K562 (cell line): Measurements from ENCODE around the gene SERPIND1. TPM values are rescaled to one million over a fixed set of nuclear protein-coding genes. Genes with fewer than 3 reads are reported as not detected.

Source experiments
- CBFA2T3 ChIP-seq: fragments of 450-650 bp; IDR thresholded peaks from 2 replicates; pipeline ENCODE4 v1.6.1; 2017
- CLOCK ChIP-seq: fragments of 250-450 bp; sonication (Bioruptor Pico); IDR thresholded peaks from 2 replicates; pipeline ENCODE4 v1.4.0; 2020; ENCODE audit warnings: mild to moderate bottlenecking, moderate library complexity, borderline replicate concordance
- FOSL1 ChIP-seq: fragments of 200-800 bp; sonication (Bioruptor generic); conservative IDR thresholded peaks from 2 replicates; pipeline ENCODE4 v1.6.1; 2016; ENCODE audit warnings: missing genetic modification characterization, missing compliant biosample characterization
- FOXM1 ChIP-seq, 2 experiments: fragments of 450-650 bp in 1 of 2; sonication (generic) in 1 of 2; formaldehyde crosslinking in 1 of 2; IDR thresholded peaks; 2 replicates each; pipeline versions ENCODE4 v1.6.1 to v1.9.0; 2017 to 2022; ENCODE audit warnings: low read depth in 2 of 2, mild to moderate bottlenecking in 2 of 2, missing genetic modification reagents in 1 of 2, moderate library complexity in 1 of 2
- KLF16 ChIP-seq: IDR thresholded peaks from 2 replicates; pipeline ENCODE4 v1.6.1; 2016; ENCODE audit warnings: antibody characterized with exemption
- PREB ChIP-seq: sonication (generic); formaldehyde crosslinking; IDR thresholded peaks from 2 replicates; pipeline ENCODE4 v1.8.1; 2023; ENCODE audit warnings: mild to moderate bottlenecking, missing genetic modification reagents
- SMC3 ChIP-seq: conservative IDR thresholded peaks from 2 replicates; pipeline ENCODE4 v1.6.1; 2011; ENCODE audit warnings: low read depth, low read length, improper control_type of control experiment; ENCODE audit not compliant: insufficient read depth
- ZSCAN32 ChIP-seq: fragments of 450-650 bp; formaldehyde crosslinking; IDR thresholded peaks from 2 replicates; pipeline ENCODE4 v1.4.0; 2020; ENCODE audit warnings: mild to moderate bottlenecking, moderate library complexity
- polyA plus RNA-seq, 8 experiments: library from polyadenylated mRNA; depleted of rRNA in 4 of 8; stranded (reverse) in 5 of 8; unstranded in 3 of 8; fragments of >200 nt; fragmentation: Nextera tagmentation in 2 of 8; fragmentation: Illumina TruSeq in 1 of 8; extraction: Ambion mirVana in 2 of 8; extraction: Trizol in 1 of 8; gene quantifications; 2 replicates each; pipeline versions ENCODE4 v1.2.1 to v1.2.3, GENCODE V29; 2011 to 2014; ENCODE audit warnings: inconsistent platforms in 1 of 8, missing spikeins in 1 of 8
- total RNA-seq, 7 experiments: library from RNA; depleted of rRNA in 6 of 7; stranded (reverse); fragments of >200 nt in 6 of 7; fragmentation: Illumina TruSeq in 2 of 7; extraction: Trizol in 2 of 7; gene quantifications; 2 replicates each; pipeline versions ENCODE4 v1.2.1 to v1.2.3, GENCODE V29; 2011 to 2021; ENCODE audit warnings: low replicate concordance in 1 of 7
- TF ChIP-seq, protein P1 (sequence below), 2 experiments: fragments of 450-650 bp; formaldehyde crosslinking in 1 of 2; IDR thresholded peaks; 2 replicates each; pipeline versions ENCODE4 v1.4.0 to v1.6.1; 2014 to 2020; ENCODE audit warnings: mild to moderate bottlenecking in 2 of 2, borderline replicate concordance in 1 of 2, low read depth in 1 of 2

SERPIND1 gene
- total and polyA plus RNA-seq, 9 of the 15 experiments (the other 6 are each of a cell fraction or from before 2014, with no cell fraction given) = 0.04 to 0.11 (median 0.09) TPM; not detected in 6

DNA sequence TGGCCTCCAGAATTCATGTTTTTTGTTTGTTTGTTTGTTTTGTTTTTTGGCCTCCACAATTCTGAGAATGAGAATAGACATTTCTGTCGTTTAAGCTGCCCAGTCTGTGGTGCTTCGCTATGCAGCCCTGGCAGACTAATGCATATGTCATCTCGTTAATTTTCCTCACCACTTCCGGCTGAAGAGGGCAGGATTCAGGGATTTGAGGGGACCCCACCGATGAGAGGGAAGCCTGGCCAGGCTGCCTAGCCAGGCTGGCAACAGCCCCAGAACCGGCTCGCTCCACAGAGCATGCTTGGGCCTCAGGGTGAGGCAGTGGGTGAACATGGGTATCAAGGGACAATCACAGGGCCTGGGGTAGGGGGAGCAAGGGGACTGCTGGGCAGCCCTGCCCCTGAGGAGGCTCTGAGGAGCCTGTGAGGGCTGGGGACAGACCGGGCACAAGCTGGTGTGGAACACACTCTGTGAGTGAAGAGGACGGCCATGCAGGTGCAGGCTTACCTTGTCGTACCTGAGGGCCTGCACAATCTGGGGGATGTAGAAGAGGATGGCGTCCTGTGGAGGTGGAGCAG lies 47.8 kb upstream of the SERPIND1 start (continued):
- TF ChIP-seq, protein P1, sequence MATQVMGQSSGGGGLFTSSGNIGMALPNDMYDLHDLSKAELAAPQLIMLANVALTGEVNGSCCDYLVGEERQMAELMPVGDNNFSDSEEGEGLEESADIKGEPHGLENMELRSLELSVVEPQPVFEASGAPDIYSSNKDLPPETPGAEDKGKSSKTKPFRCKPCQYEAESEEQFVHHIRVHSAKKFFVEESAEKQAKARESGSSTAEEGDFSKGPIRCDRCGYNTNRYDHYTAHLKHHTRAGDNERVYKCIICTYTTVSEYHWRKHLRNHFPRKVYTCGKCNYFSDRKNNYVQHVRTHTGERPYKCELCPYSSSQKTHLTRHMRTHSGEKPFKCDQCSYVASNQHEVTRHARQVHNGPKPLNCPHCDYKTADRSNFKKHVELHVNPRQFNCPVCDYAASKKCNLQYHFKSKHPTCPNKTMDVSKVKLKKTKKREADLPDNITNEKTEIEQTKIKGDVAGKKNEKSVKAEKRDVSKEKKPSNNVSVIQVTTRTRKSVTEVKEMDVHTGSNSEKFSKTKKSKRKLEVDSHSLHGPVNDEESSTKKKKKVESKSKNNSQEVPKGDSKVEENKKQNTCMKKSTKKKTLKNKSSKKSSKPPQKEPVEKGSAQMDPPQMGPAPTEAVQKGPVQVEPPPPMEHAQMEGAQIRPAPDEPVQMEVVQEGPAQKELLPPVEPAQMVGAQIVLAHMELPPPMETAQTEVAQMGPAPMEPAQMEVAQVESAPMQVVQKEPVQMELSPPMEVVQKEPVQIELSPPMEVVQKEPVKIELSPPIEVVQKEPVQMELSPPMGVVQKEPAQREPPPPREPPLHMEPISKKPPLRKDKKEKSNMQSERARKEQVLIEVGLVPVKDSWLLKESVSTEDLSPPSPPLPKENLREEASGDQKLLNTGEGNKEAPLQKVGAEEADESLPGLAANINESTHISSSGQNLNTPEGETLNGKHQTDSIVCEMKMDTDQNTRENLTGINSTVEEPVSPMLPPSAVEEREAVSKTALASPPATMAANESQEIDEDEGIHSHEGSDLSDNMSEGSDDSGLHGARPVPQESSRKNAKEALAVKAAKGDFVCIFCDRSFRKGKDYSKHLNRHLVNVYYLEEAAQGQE (IDR thresholded peaks at IDR 0.05; ENCODE audit: borderline replicate concordance) = no peak
- TF ChIP-seq, protein P1 (CRISPR knock-in tag; IDR thresholded peaks at IDR 0.05; ENCODE audit: low read depth) = no peak
- TF ChIP-seq CLOCK (CRISPR knock-in tag) (no peak), FOXM1 (IDR thresholded peaks at IDR 0.05; ENCODE audit: low read depth) (no peak), FOXM1 (CRISPR knock-in tag; IDR thresholded peaks at IDR 0.05; ENCODE audit: low read depth) (no peak), CBFA2T3 (no peak), KLF16 (no peak), ZSCAN32 (CRISPR knock-in tag) (no peak), PREB (CRISPR knock-in tag) (no peak), SMC3 (no peak), FOSL1 (tag) (no peak)
